ENCODE measurements around the gene GRID1.

Gene GRID1

DNA sequence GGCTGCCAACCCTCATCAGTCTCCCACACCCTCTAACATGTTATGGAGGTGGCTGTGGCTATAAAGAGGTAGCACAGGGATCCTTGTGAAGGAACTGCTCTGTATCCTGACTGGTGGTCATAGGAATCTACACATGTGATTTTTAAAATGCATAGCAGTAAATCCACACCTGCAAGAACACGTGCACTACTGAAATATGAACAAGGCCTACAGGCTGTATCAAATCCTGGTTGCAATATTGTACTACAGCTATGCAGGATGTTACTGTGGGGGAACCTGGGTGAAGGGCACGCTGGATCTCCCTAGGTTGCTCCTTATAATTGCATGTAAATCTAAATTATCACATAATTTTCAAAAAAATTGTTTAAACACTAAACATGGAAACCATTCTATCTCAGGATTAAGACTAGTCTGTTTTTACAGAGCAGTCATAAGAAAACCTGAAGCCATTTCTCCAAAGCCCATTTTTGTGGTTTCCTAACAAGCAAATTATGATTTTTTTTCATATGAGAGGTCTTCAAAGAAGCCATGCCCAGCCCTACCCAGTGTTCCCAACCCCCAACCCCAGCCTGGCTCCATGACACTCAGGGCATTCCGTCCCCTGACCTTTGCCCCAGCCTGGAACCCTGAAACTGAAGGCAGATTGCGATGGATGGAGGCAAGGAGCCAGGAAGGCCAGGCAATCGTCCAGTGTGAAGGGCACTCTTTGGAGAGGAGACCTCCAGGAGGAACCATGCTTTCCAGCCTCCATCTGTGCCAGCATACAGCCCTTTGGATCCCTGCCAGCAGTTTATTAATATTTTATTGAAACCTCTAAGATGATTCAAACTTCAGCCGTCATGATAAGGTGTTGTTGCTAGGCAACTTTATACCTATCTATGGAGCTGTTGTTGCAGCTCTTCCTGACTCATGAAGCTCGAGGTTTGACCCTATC, 161.0 kb downstream of the GRID1 start:
- no peak for DNase-seq

- DNase-seq: no peak
Measured at GRCh38 chr10:86204421-86205305, 161.9 kb downstream of the GRID1 start.

GRCh38 chr10:86203162-86203905, 163.3 kb downstream of the GRID1 start:
- DNase-seq: peak in 1 of 2 donors; percentile 35

DNA sequence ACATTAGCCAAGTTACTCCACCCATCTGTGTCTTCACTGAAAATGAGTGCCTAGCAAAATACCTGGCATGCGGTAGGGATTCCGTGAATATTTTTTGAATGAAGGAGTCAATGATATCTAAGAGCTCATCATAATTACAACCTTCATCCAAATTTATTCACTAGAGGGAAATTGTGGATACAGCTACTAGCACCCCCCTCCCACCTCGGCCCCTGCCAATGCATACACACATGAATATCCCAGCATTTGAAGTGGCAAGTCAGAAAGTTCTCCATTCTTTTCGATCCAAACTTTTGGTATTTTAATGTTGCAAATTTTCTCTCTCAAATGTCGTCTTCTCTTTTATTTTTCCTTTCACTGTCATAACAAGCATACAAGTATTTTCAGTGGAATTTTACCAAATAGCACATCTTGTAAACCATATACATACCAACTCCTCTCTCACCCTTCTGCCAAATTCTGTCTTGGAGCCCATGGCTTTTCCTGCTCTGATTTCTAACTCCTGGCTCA, 164.3 kb downstream of the GRID1 start:
- no peak for DNase-seq

- DNase-seq: no peak
Measured at GRCh38 chr10:86200867-86201266, 165.7 kb downstream of the GRID1 start.

GRCh38 chr10:86200269-86200668, 166.3 kb downstream of the GRID1 start:
- DNase-seq: no peak

DNA sequence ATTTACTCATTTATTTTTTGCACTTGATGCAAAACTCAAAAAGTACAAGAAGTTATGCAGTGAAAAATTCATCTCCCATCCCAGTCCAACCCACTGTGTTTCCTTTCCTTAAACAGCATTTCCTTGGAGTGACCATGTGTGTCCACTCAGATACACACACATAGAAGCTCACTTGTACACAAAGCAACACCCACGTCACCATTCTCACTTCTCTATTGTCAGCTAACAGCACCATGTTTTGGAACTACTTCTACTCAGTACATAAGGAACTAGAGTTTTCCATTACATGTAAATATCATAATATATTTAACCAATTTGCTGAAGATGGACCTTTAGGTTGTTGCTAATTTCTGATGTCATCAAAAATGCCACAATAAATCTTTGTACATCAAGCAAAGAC, 167.6 kb downstream of the GRID1 start:
- peak; percentile 16 to 53 for DNase-seq

DNA sequence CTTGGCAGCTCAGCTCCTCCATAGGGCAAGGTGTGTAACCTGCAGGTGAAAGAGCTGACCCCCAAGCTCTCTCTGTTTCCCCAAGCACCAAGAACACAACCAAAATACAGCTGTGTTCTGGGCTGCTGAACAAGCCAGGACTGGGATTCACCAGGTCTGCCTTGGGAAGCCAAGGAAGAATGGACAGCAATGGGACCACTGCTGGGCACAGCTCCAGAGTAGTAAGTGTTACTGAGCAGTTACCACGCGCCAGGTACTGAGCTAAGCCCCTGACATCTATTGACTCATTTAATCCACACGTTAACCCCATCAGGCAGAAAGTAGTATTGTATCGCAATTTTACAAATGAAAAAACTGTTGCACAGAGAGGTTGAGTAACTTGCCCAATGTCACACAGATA, 168.3 kb downstream of the GRID1 start:
- DNase-seq: no peak

- DNase-seq: no peak
Measured at GRCh38 chr10:86197166-86197790, 169.3 kb downstream of the GRID1 start.

DNA sequence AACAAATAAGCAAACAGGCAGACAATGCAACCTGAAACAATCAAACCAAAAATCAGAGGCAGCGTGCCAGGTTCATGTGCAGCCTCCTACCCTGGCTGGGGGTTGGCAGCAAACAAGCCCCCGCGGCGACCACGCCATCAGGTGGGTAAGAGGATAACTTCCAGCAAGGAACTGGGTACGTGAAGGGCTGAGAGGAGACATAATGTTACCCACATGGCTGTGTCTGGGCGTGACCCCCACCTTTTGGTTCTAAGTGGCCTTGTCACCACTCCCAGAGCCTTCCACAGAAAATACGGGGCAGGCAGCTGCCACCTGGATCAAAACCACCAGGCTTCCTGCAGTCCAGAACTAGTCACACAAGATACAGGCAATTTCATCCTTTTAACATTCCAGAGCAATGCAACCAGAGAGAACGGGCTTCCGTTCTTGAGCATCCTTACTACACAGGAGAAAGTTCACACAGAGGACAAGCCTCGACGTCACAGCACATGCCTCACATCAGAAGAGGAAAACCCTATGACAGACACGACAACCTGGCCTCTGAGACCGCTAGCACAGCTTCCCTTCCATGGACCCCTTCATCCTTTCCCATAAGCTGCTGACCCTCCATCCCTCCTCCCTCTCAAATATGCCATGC, 171.0 kb downstream of the GRID1 start:
- DNase-seq: no peak

- no peak for DNase-seq
Measured at GRCh38 chr10:86194684-86195083, 171.9 kb downstream of the GRID1 start.

DNA sequence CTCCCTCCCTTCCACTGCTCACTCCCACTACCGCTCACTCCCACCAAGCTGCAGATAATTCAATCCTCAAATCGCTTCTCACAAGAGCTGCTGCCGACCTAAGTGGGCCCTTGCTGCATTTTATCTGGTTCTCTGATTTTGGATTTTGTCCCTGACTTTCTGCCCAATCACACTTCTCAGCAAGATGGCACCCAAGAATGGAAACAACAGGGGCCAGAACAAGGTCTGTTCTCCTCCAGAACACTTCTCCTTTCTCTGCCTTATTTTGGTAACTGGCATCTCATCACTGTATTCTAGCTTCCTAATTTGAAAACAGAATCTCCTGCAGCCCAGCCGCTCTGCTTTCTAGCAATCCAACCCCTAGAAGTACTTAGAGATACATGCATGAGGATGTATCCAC, 172.8 kb downstream of the GRID1 start:
- DNase-seq: no peak

DNA sequence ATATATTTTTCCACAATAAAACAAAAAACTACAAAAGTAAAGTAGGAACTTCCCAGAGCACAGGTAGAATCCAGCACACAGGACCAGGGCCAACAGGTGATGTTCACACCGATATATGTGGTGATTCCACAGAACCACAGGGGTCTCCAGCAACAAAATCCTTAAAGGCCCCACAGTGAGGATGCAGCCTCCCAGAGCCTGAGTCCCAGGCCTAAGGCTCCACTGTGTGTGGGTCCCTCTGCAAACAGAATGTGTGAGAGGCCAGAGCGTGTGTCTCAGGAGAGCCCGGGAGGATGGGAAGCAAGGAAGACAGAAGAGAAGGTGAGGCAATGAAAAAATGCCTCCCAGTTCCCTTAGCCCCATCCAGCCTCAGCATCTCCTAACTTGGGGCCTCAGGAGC, 173.9 kb downstream of the GRID1 start:
- DNase-seq: no peak

DNA sequence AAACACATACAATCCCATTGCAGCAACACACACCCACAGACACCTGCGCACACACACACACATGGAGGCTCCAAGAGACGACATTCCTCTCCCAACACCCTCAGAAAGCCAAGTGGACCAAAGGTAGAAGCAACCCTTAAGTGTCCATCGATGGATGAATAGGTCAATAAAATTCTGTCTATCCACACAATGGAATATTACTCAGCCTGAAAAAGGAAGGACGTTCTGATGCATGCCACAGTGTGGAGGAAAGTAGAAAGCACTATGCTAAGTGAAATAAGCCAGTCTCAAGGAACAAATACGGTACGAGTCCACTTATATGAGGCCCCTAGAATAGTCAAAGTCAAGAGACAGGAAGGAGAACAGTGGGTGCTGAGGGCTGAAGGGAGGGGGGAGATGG, 174.4 kb downstream of the GRID1 start:
- DNase-seq: no peak

- no peak for DNase-seq
Measured at GRCh38 chr10:86191686-86192085, 174.9 kb downstream of the GRID1 start.

DNA sequence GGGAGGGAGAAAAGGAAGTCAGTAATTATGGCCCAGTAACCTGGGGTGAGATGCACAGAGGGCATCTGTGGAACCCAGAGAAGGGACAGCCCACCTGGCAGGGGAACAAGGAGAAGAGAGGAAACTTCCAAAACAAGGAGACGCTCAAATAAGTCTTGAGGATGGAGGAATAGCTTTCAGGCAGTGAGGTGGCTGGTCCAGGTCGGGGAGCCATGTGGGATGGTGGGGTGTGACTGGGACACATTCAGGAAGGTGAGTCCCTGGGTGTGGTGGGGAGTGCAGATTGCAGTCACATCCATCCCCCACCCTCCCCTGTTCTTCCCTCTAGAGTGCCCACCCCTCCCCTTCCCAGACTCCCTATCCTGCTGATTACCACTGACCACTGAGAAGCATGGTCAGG, 175.4 kb downstream of the GRID1 start:
- DNase-seq: no peak

GRCh38 chr10:86190291-86190690, 176.3 kb downstream of the GRID1 start:
- DNase-seq: no peak

DNA sequence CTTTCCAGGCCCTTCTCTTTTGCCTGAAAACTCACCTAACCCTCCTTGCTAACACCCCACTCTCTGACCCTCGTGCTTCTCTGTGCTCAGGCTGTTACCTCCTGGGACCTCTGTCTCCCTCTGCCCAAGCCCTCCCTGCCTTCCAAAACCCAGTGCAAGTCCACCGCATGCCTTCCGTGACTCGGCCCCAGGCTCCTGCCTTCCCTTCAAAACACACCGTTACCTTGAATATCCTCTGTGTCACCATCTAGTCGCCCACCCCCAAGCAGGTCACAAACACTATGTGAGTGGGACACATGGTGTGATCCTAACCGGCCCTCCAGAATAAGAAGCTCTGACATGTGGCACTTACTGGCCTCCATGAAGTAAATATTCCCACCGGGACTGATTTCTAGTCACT, 176.7 kb downstream of the GRID1 start:
- no peak for DNase-seq

DNA sequence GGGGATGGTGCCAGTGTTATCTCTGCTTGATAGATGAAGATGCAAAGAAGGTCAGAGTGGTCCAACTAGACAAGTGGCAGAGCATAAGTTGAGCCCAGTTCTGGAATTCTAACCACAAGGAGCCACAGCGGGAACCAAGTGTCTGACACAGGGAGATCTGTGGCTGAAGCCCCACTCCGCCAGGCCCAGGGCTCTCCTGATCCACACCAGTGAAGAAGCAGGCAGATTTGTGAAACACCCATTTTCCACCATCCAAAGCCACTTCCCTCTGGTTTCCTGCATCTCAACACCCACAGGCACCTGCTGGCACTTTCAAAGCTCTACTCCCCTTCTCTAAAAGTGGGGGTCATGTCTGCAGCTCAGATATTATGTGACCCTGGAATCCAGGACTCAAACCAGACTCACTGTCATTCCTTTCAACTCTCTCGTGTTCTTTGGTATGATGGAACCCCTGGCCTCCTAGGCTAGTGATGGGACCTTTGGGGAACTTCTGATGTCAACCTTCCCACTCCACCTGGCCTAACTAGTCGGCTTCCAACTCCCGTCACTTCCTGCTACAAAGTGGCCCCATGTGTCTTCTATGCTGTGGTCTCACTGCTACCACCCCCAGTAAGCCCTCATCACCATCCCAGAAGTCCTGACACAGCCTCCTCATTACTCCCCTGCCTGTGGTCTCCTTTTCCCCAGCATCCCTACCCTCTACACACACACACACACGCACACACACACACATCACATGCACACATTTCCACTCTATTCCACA, 177.6 kb downstream of the GRID1 start:
- DNase-seq: no peak

- DNase-seq: no peak
Measured at GRCh38 chr10:86188326-86188725, 178.3 kb downstream of the GRID1 start.

All from inflammatory macrophage (primary cell).